Fibroblast of mammary gland (primary cell): ENCODE measurements around the gene LAMA3.

Experiments
- DNase-seq: peaks from one replicate; pipeline ENCODE4 v3.0.0-alpha.2; 2010; ENCODE audit warnings: low read depth
- H3K4me3 ChIP-seq: 2 replicates; pipeline ENCODE4 v1.5.1; 2011; ENCODE audit warnings: low read depth, mild to moderate bottlenecking, low read length, moderate library complexity; ENCODE audit not compliant: control insufficient read depth
- CTCF ChIP-seq: conservative IDR thresholded peaks from 2 replicates; pipeline ENCODE4 v1.5.1; 2011; ENCODE audit warnings: low read depth, low read length, inconsistent platforms; ENCODE audit not compliant: control insufficient read depth, insufficient read depth

LAMA3 gene

GRCh38 chr18:23682045-23682444 lies 7.2 kb upstream of the LAMA3 start:
- H3K4me3 ChIP-seq: no peak overlapping the region
- DNase-seq: no peak
- TF ChIP-seq CTCF: no peak

GRCh38 chr18:23682472-23682871 lies 6.8 kb upstream of the LAMA3 start:
- no peak for DNase-seq
- TF ChIP-seq CTCF: no peak
- no peak overlapping the region for H3K4me3 ChIP-seq

GRCh38 chr18:23683155-23683554 lies 6.1 kb upstream of the LAMA3 start:
- DNase-seq: no peak
- no peak for TF ChIP-seq CTCF

DNA sequence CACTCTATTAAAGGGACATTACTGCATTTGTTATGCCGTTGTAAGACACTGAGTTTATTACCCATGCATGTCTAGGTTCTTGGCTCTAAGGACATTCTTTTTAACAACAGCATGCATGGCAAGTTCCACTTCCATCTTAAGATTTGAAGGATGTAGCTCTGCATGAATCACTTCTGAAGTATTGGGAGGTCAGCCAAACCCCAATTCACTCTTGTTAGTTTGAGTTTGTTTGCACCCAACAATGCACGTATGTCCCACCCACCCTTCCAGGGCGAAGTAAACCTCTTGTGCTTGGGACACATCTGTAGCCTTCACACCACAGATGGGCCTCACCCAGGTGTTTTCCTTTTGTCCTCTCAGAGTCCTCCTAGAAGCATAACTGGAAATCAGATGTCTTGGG lies 5.6 kb upstream of the LAMA3 start:
- DNase-seq: peak; percentile 61
- H3K4me3 ChIP-seq: no peak overlapping the region
- no peak for TF ChIP-seq CTCF

More at GRCh38 chr18:23683155-23683554, 6.1 kb upstream of the LAMA3 start:
- no peak overlapping the region for H3K4me3 ChIP-seq

DNA sequence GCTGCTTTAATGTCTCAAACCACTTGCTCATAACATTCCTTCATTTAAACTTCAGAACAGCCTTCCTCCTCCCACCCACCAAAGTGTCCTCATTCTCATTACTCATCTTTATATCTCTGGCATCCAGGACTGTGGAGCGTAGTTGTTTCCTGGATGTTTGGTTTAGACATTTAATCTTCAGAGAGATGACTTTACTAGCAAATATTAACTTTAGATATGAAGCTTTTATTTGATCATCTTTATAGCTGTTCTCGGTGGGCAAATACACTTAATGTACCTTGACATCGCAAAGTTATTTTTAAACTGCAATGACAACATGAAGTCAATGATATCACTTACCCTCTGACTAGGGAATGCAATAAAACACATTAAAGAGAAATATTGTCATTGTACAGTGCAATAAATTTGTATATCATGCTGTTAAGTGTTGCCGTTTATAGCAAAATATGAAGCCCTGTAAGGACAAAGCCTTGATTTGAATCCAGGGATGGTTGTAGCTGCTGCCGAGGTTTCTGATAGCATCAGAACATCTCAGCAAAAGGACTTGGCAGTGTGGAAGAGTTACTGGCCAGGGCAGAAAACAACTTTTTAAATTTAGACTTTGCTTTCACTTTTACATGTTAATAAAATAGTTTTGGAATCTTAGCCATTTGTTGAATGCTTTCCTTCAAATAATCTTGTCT lies 4.6 kb upstream of the LAMA3 start:
- peak; percentile 58 for DNase-seq
- no peak overlapping the region for H3K4me3 ChIP-seq
- TF ChIP-seq CTCF: no peak

DNA sequence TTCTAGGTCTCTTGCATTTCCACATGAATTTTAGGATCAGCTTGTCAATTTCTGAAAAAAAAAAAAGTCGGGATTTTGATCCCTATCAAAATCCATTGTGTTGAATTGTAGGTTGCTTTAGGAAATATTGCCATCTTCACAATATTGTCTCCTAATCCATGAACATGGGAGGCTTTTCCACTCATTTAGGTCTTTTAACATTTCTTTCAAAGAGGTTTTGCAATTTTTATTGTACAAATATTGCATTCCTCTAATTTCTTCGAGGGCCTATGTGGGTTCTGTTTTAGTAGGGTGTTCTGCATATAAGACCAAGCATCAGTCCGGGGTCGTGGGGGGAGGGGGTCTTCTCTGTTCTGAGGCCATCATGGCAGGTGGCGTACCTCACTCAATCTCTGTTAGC lies 725 bp upstream of the LAMA3 start:
- no peak overlapping the region for H3K4me3 ChIP-seq
- no peak for DNase-seq
- TF ChIP-seq CTCF: no peak
